Skeletal muscle satellite cell (primary cell): Measurements from ENCODE around the gene CAMK2G.

ENCODE experiments used
- H3K27me3 ChIP-seq: 2 replicates; pipeline ENCODE4 v1.7.0; 2013; ENCODE audit warnings: low read length; ENCODE audit not compliant: control insufficient read depth, insufficient read depth
- H3K36me3 ChIP-seq: 2 replicates; pipeline ENCODE4 v1.7.0; 2013; ENCODE audit warnings: mild to moderate bottlenecking, control low read depth, low read length; ENCODE audit not compliant: insufficient read depth
- H3K4me1 ChIP-seq: 2 replicates; pipeline ENCODE4 v1.7.0; 2013; ENCODE audit warnings: low read length; ENCODE audit not compliant: control insufficient read depth, insufficient read depth
- H3K4me2 ChIP-seq: 2 replicates; pipeline ENCODE4 v1.7.0; 2013; ENCODE audit warnings: mild to moderate bottlenecking, low read length
- H3K4me3 ChIP-seq: 2 replicates; pipeline ENCODE4 v1.7.0; 2013; ENCODE audit warnings: low read length
- H3K9ac ChIP-seq: 2 replicates; pipeline ENCODE4 v1.7.0; 2013; ENCODE audit warnings: mild to moderate bottlenecking, low read depth, low read length, moderate library complexity
- H3K9me3 ChIP-seq: replicated peaks from 2 replicates; pipeline ENCODE4 v1.7.0; 2013; ENCODE audit warnings: mild to moderate bottlenecking, control low read depth, low read length

Gene CAMK2G

GRCh38 chr10:73867126-73867807, 7.1 kb downstream of the CAMK2G start:
- H3K36me3 ChIP-seq: peaks cover 35% of the 10 kb centered on the region

GRCh38 chr10:73866621-73867020, 7.7 kb downstream of the CAMK2G start:
- no peaks in the 10 kb centered on the region for H3K9me3 ChIP-seq
- no peak overlapping the region for H3K4me3 ChIP-seq
- no peaks in the 10 kb centered on the region for H3K27me3 ChIP-seq
- peaks cover 1% of the 10 kb centered on the region for H3K4me1 ChIP-seq
- H3K36me3 ChIP-seq: peaks cover 30% of the 10 kb centered on the region
- H3K9ac ChIP-seq: no peak overlapping the region
- H3K4me2 ChIP-seq: no peak overlapping the region

More at GRCh38 chr10:73867126-73867807, 7.1 kb downstream of the CAMK2G start:
- H3K4me1 ChIP-seq: peaks cover 8% of the 10 kb centered on the region
- no peaks in the 10 kb centered on the region for H3K9me3 ChIP-seq
- H3K4me2 ChIP-seq: no peak overlapping the region
- no peak overlapping the region for H3K4me3 ChIP-seq
- H3K9ac ChIP-seq: no peak overlapping the region
- H3K27me3 ChIP-seq: no peaks in the 10 kb centered on the region

- H3K36me3 ChIP-seq: peaks cover 26% of the 10 kb centered on the region
- no peaks in the 10 kb centered on the region for H3K9me3 ChIP-seq
- no peak overlapping the region for H3K4me2 ChIP-seq
- H3K4me1 ChIP-seq: no peaks in the 10 kb centered on the region
- no peak overlapping the region for H3K9ac ChIP-seq
- no peaks in the 10 kb centered on the region for H3K27me3 ChIP-seq
- H3K4me3 ChIP-seq: no peak overlapping the region
These were observed 8.6 kb downstream of the CAMK2G start for GRCh38 chr10:73865459-73866442.

- no peaks in the 10 kb centered on the region for H3K9me3 ChIP-seq
- H3K4me1 ChIP-seq: peaks cover 4% of the 10 kb centered on the region
- H3K4me3 ChIP-seq: no peak overlapping the region
These were observed 9.3 kb downstream of the CAMK2G start for GRCh38 chr10:73865107-73865458.

GRCh38 chr10:73864229-73864628, 10.1 kb downstream of the CAMK2G start:
- Histone ChIP-seq H3K4me1 (peaks cover 12% of the 10 kb centered on the region), H3K9ac (no peak overlapping the region), H3K9me3 (no peaks in the 10 kb centered on the region), H3K4me2 (no peak overlapping the region), H3K36me3 (peaks cover 30% of the 10 kb centered on the region), H3K4me3 (no peak overlapping the region), H3K27me3 (no peaks in the 10 kb centered on the region)

More at GRCh38 chr10:73865107-73865458, 9.3 kb downstream of the CAMK2G start:
- H3K27me3 ChIP-seq: no peaks in the 10 kb centered on the region
- H3K36me3 ChIP-seq: peaks cover 26% of the 10 kb centered on the region
- H3K4me2 ChIP-seq: no peak overlapping the region
- H3K9ac ChIP-seq: no peak overlapping the region

GRCh38 chr10:73863039-73863817, 11.1 kb downstream of the CAMK2G start:
- Histone ChIP-seq H3K9ac (no peak overlapping the region), H3K4me3 (no peak overlapping the region), H3K9me3 (no peaks in the 10 kb centered on the region), H3K4me2 (no peak overlapping the region), H3K4me1 (peaks cover 22% of the 10 kb centered on the region), H3K36me3 (peaks cover 39% of the 10 kb centered on the region), H3K27me3 (no peaks in the 10 kb centered on the region)

- Histone ChIP-seq H3K9ac (no peak overlapping the region), H3K4me2 (no peak overlapping the region), H3K4me1 (peaks cover 35% of the 10 kb centered on the region), H3K9me3 (no peaks in the 10 kb centered on the region), H3K36me3 (peaks cover 29% of the 10 kb centered on the region), H3K4me3 (no peak overlapping the region), H3K27me3 (no peaks in the 10 kb centered on the region)
These were observed 12.3 kb downstream of the CAMK2G start for GRCh38 chr10:73862011-73862410.

- Histone ChIP-seq H3K9me3 (no peaks in the 10 kb centered on the region), H3K4me3 (no peak overlapping the region), H3K9ac (no peak overlapping the region), H3K27me3 (no peaks in the 10 kb centered on the region), H3K4me1 (peaks cover 38% of the 10 kb centered on the region), H3K36me3 (peaks cover 24% of the 10 kb centered on the region), H3K4me2 (no peak overlapping the region)
These were observed 14.4 kb downstream of the CAMK2G start for GRCh38 chr10:73859784-73860491.

- peaks cover 38% of the 10 kb centered on the region for H3K4me1 ChIP-seq
These were observed 14.9 kb downstream of the CAMK2G start for GRCh38 chr10:73859428-73859783.

GRCh38 chr10:73858750-73859427, 15.5 kb downstream of the CAMK2G start:
- no peaks in the 10 kb centered on the region for H3K27me3 ChIP-seq
- no peaks in the 10 kb centered on the region for H3K9me3 ChIP-seq
- H3K4me1 ChIP-seq: peaks cover 38% of the 10 kb centered on the region
- H3K4me2 ChIP-seq: no peak overlapping the region
- H3K4me3 ChIP-seq: no peak overlapping the region
- peaks cover 25% of the 10 kb centered on the region for H3K36me3 ChIP-seq
- no peak overlapping the region for H3K9ac ChIP-seq

More at GRCh38 chr10:73859428-73859783, 14.9 kb downstream of the CAMK2G start:
- Histone ChIP-seq H3K27me3 (no peaks in the 10 kb centered on the region), H3K36me3 (peaks cover 24% of the 10 kb centered on the region), H3K4me3 (no peak overlapping the region), H3K9ac (no peak overlapping the region), H3K9me3 (no peaks in the 10 kb centered on the region), H3K4me2 (no peak overlapping the region)
